Stimulated activated CD4-positive, alpha-beta T cell treated with anti-CD3 and anti-CD28 coated beads, TNF-alpha, amount 100 ng/mL, for 48 hours (primary cell): ENCODE measurements around the gene SGTA.
"Not testable (repeated sequence)": the region's sequence is repeated elsewhere in the genome, so short reads cannot be mapped to it uniquely, and the experiment has no call there.

Experiments
- DNase-seq, 3 donors: peaks; one replicate each; pipeline ENCODE4 v3.0.0-alpha.2; 2020; ENCODE audit warnings: low read depth in 3 of 3

The SGTA gene, protein sequence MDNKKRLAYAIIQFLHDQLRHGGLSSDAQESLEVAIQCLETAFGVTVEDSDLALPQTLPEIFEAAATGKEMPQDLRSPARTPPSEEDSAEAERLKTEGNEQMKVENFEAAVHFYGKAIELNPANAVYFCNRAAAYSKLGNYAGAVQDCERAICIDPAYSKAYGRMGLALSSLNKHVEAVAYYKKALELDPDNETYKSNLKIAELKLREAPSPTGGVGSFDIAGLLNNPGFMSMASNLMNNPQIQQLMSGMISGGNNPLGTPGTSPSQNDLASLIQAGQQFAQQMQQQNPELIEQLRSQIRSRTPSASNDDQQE

DNA sequence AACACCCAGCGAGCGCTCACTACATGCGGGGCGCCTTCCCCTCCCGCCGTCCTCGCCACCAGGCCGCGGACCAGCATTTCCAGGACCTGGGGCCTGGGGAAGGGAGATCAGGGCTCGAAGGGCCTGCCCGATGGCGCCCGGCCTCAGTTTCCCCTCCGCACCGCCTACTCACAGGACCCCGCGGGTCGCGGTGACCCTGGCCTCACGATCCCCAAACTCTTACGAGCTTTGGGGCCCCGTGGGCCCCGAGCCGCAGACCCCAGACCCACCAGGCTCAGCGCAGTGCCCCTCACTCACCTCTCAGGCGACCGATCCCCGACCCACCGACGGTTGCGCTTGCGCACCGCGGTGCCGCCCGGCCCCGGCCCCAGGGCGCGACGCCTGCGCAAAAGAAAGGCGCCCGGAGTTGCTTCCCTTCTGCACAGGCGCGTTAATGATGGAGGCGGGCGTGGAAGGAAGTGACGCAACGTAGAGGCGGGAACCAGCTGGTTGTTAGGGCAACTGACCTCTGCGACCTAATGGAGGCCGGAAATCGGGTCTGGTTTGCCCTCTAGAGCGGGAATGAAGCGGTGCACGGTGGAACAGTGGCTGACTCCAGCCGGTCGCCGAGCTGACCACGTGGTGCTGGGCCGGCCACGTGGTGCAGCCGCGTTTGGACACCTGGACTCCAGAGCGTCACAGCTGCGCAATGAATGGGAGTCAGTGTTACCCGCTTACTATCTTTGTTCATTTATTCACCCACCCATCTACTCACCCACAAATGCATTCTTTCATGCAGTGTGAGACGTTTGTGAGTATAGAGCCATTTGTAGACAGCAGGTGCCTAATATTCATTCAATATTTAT is at the start of gene SGTA:
Gene SGTA, minus strand, starts transcription at position 338 of the 845 bp plus-strand sequence. CDS start 14,205 bp downstream, outside the sequence.
- peak; percentile 95 to 97 (median 95) for DNase-seq

DNA sequence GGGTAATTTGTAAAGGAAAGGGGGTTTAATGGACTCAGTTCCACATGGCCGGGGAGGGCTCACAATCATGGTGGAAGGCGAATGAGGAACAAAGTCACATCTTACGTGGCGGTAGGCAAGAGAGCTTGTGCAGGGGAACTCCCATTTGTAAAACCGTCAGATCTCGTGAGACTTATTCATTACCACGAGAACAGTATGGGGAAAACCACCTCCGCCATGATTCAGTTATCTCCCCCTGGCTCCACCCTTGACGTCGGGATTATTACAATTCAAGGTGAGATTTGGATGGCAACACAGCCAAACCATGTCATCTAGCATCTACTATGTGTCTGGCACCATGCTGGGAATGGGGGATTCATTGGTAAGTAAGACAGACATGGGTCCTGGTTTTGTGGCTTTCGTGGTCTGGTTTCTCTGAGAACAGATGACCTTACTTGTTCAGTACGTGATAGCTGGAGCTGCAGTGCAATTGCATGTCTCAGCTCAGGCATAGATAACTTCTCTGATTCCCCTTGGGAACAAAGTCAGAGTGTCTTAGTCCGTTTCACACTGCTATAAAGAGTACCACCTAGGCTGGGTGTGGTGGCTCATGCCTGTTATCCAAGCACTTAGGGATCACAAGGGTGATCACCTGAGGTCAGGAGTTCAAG is 44.9 kb upstream of the SGTA start:
- no peak for DNase-seq

- DNase-seq, result no peak
These were observed 43.9 kb upstream of the SGTA start for GRCh38 chr19:2827022-2827421.

DNA sequence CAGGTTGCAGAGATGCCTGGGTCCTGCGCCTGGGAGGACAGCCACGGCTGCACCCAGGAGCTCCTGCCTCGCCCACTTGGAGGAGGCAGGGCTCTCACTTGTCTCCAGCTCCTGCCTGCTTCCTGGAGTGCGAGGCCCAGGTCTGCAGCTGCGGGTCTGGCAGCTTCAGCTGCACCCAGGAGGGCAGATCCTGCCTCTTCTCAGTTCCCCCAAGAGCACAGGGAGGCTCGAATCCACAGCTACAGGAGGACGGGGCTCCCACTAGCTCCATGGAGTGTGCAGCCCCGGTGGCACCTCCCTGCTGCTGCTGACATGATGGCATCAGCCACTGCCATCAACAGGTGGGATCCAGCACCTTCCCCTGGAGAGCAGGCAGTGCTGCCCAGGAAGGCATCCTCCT is 41.1 kb upstream of the SGTA start:
- no peak for DNase-seq

- DNase-seq, result no peak
These were observed 40.6 kb upstream of the SGTA start for GRCh38 chr19:2823646-2824045.

GRCh38 chr19:2822846-2823245 is 39.8 kb upstream of the SGTA start:
- DNase-seq, result no peak

DNA sequence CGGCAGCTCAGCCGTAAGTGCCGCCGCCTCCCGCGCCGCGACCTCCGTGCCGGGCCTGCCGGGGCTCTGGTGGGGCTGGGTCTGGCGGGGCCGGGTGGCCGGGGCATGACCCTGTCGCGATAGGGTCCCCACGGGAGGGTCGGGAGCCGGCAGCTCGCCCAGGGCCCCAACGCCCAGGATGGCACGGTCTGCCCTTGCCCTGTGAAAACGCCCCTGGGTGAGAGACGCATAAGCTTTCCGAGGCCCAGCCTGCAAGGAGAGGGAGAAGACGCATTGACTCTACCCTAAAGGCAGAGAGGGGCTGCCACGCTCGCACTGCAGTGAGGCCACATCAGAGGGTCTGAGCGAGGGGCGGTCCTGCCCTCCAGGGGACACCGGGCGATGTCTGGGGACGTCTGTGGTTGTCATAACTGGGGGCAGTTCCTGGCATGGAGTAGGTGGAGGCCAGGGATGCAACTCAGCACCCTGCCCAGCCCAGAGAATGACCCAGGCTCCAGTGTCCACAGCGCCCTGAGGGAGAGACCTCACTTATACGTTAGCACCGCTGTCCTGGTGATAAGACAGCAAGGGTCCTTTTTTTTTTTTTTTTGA is 37.1 kb upstream of the SGTA start:
- DNase-seq, result no peak

- DNase-seq, result peak; percentile 93 to 97 (median 97)
These were observed 36.6 kb upstream of the SGTA start, which contains the start of gene ZNF554 for GRCh38 chr19:2819540-2820111. TSS of gene ZNF554 (plus strand) at chr19:2819868. CDS start at chr19:2820072, 204 bp downstream.

DNA sequence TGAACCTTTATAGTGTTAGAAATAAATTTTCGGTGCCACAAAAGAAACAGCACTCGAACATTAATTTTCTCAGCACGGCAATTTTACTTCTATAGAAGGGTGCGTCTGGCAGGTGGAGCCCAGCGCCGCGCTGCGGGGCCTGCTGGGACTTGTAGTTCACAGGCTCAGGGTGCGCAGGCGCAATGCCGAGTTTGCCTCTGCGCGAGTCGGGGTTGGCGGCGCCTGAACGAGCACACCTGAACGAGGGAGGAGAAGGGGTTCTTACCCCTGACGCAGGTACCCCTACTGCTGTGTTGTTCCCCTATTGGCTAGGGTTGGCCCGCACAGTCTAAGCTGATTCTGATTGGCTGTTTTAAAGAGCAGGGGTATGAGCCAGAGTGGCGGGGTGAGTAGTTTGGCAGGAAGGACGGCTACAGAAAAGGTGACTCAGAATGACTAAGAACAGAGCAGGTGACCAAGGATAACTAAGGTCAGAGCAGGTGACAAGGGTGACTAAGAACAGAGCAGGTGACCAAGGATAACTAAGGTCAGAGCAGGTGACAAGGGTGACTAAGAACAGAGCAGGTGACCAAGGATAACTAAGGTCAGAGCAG is 34.3 kb upstream of the SGTA start:
- not testable (repeated sequence) for DNase-seq

GRCh38 chr19:2816641-2817040 is 33.6 kb upstream of the SGTA start:
- no peak for DNase-seq

- no peak for DNase-seq
These were observed 32.9 kb upstream of the SGTA start for GRCh38 chr19:2815923-2816322.

GRCh38 chr19:2815191-2815614 is 32.1 kb upstream of the SGTA start:
- no peak for DNase-seq

DNA sequence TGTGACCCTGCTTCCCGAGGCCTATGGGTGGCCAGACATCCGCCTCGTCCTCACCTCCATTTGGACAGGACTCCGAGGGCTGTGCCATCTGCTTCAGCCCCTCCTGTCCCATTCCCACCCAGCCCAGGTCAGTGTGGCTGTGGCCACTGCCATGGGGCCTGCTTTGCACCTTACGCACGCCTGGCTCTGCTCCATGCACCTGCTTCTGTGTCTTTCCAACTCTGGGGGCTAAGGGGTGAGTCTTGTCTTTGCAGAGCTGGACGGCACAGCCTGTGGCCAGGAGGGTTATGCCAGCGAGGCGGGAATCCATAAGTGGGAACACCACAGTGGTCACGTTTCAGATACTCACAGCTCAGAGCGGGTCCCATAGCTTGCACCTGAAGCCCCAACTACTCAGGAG is 31.4 kb upstream of the SGTA start:
- no peak for DNase-seq

- DNase-seq, result no peak
These were observed 30.4 kb upstream of the SGTA start for GRCh38 chr19:2813235-2814160.

- DNase-seq, result no peak
These were observed 29.6 kb upstream of the SGTA start for GRCh38 chr19:2812414-2813234.

DNA sequence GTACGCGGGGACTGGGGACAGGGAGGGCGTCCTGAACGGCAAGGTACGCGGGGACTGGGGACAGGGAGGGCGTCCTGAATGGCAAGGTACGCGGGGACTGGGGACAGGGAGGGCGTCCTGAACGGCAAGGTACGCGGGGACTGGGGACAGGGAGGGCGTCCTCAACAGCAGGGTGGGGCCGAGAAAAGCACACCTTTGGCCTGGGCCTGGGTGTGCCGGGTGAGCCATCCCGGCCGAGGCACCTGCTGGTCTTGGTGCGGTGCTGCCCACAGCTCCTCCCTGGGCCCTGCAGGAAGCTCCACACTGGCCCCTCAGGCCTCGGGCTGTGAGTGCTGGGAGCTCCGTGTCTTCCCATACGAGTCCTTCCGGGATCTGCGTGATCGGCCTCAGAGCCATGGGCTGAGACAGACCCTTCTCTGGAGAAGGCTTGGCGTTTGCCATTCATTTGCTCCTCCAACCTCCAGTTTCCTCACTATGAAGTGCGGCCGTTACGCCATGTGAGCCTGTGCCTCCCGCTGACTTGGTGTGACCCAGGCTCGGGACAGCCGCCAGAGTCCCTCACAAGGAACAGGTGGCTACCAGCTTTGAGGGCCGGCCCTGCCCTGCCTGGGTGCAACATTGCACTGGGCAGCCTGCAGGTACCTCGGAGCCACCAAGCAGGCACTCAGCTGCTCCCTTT is 28.8 kb upstream of the SGTA start:
- no peak for DNase-seq

- DNase-seq, result no peak
These were observed 28.2 kb upstream of the SGTA start for GRCh38 chr19:2811221-2811722.
